ENCODE data around the gene GAS2. TPM values are rescaled to one million over a fixed set of nuclear protein-coding genes. Genes with fewer than 3 reads are reported as not detected.

GAS2 gene
- total and polyA plus RNA-seq, 5 donors: 1.9 to 12.3 (median 7.9) TPM

GRCh38 chr11:22792497-22792896 lies 126.1 kb downstream of the GAS2 start:
- peak; percentile 52 to 55 for ATAC-seq
- WGBS: 28% methylated on average over 3 of the region's 3 CpGs
- H3K4me1 ChIP-seq (ENCODE audit: control insufficient read depth, insufficient read depth, low read length): no peaks in the 10 kb centered on the region
- no peak for DNase-seq
- H3K27ac ChIP-seq (ENCODE audit: low read length): no peak overlapping the region
- no peaks in the 10 kb centered on the region for H3K27me3 ChIP-seq (ENCODE audit: control insufficient read depth, insufficient read depth)
- H3K4me3 ChIP-seq (ENCODE audit: low read length): no peak overlapping the region
- intact Hi-C loops (cut with DNase I): no loop called here
- no peaks in the 10 kb centered on the region for H3K9me3 ChIP-seq (ENCODE audit: control insufficient read depth, low read length)

DNA sequence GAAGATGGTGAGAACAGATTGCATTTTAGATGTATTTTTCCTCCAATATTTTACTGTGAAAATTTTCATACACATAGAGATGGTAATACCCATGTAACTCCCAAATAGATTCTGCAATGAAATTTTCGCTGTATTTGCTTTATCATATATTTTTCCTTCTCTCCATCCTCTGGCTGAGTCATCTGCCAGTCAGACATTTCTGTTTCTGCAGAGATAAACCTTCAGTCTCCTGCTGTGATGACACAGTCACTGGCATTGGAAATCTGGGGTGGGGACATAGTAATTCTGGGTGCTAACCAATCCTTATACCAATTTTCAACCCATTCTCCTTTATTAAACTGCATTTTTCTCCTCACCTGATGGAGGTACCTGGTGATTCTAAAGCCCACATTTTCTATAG lies 129.5 kb downstream of the GAS2 start:
- H3K9me3 ChIP-seq (ENCODE audit: control insufficient read depth, low read length): no peaks in the 10 kb centered on the region
- no peak for ATAC-seq
- DNase-seq: no peak
- H3K4me1 ChIP-seq (ENCODE audit: control insufficient read depth, insufficient read depth, low read length): no peaks in the 10 kb centered on the region
- H3K27ac ChIP-seq (ENCODE audit: low read length): no peak overlapping the region
- no peak overlapping the region for H3K4me3 ChIP-seq (ENCODE audit: low read length)
- WGBS: 88% methylated on average over 1 of the region's 1 CpG
- intact Hi-C loops (cut with DNase I): no loop called here
- no peaks in the 10 kb centered on the region for H3K27me3 ChIP-seq (ENCODE audit: control insufficient read depth, insufficient read depth)

DNA sequence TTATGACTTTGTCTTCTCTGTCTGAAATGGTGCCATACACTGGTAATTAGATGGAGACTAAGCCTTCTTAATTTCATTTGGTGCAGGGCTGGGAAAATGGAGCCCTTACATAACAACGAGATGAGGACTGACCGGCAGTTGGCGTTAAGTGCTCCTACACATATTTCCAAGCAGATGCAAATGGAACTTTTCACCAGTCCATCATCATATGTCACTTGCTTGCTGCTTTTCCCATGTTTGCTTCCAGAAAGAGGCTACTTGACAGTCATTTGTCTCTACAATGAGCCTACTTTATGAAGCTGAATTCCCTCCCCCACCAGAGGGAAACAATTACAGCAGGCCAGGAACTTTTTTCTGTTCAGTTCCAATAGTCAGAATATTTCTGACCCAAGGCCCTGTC lies 130.6 kb downstream of the GAS2 start:
- DNase-seq (no peak), ATAC-seq (no peak)
- no peak overlapping the region for H3K27ac ChIP-seq (ENCODE audit: low read length)
- H3K4me3 ChIP-seq (ENCODE audit: low read length): no peak overlapping the region
- no peaks in the 10 kb centered on the region for H3K4me1 ChIP-seq (ENCODE audit: control insufficient read depth, insufficient read depth, low read length)
- 78% methylated on average over 3 of the region's 3 CpGs for WGBS
- no peaks in the 10 kb centered on the region for H3K9me3 ChIP-seq (ENCODE audit: control insufficient read depth, low read length)
- H3K27me3 ChIP-seq (ENCODE audit: control insufficient read depth, insufficient read depth): no peaks in the 10 kb centered on the region
- intact Hi-C loops (cut with DNase I): no loop called here

DNA sequence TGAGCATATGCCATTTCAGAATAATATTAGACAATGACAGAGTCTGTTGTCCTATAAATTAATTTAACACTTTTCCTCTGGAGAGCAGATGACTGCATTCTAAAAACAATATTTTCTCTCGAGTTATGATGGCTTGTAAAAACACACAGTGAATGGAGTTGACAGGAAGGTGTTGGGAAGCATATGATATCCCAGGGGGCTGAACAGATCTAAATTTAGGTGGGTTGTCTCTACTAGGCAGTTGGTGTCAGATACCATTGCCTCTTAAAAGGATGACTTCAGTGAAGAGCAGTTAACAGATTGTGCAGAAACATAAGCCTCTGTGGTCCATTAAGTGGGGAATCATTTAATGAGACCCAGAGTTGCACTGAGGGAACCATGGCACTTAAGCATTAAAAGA lies 132.5 kb downstream of the GAS2 start:
- intact Hi-C loops (cut with DNase I): no loop called here
- Histone ChIP-seq H3K4me3 (ENCODE audit: low read length) (no peak overlapping the region), H3K27ac (ENCODE audit: low read length) (no peak overlapping the region), H3K4me1 (ENCODE audit: control insufficient read depth, insufficient read depth, low read length) (no peaks in the 10 kb centered on the region), H3K9me3 (ENCODE audit: control insufficient read depth, low read length) (no peaks in the 10 kb centered on the region), H3K27me3 (ENCODE audit: control insufficient read depth, insufficient read depth) (no peaks in the 10 kb centered on the region)
- DNase-seq (no peak), ATAC-seq (peak in 1 of 2 donors; percentile 64)
- WGBS: 21% methylated on average over 1 of the region's 1 CpG

GRCh38 chr11:22800482-22800881 lies 134.1 kb downstream of the GAS2 start:
- ATAC-seq: no peak
- 66% methylated on average over 5 of the region's 5 CpGs for WGBS
- intact Hi-C loops (cut with DNase I): no loop called here

GRCh38 chr11:22802861-22803260 lies 136.4 kb downstream of the GAS2 start:
- Histone ChIP-seq H3K27ac (ENCODE audit: low read length) (no peak overlapping the region), H3K9me3 (ENCODE audit: control insufficient read depth, low read length) (no peaks in the 10 kb centered on the region), H3K4me3 (ENCODE audit: low read length) (no peak overlapping the region), H3K27me3 (ENCODE audit: control insufficient read depth, insufficient read depth) (no peaks in the 10 kb centered on the region), H3K4me1 (ENCODE audit: control insufficient read depth, insufficient read depth, low read length) (no peaks in the 10 kb centered on the region)
- DNase-seq: no peak
- intact Hi-C loops (cut with DNase I): no loop called here
- no peak for ATAC-seq
- 92% methylated on average over 4 of the region's 4 CpGs for WGBS

More at GRCh38 chr11:22800482-22800881, 134.1 kb downstream of the GAS2 start:
- H3K4me3 ChIP-seq (ENCODE audit: low read length): no peak overlapping the region
- H3K4me1 ChIP-seq (ENCODE audit: control insufficient read depth, insufficient read depth, low read length): no peaks in the 10 kb centered on the region
- H3K27ac ChIP-seq (ENCODE audit: low read length): no peak overlapping the region
- H3K9me3 ChIP-seq (ENCODE audit: control insufficient read depth, low read length): no peaks in the 10 kb centered on the region
- DNase-seq: no peak
- H3K27me3 ChIP-seq (ENCODE audit: control insufficient read depth, insufficient read depth): no peaks in the 10 kb centered on the region

- H3K27me3 ChIP-seq (ENCODE audit: control insufficient read depth, insufficient read depth): no peaks in the 10 kb centered on the region
- DNase-seq (no peak), ATAC-seq (no peak)
- intact Hi-C loops (cut with DNase I): no loop called here
- H3K9me3 ChIP-seq (ENCODE audit: control insufficient read depth, low read length): no peaks in the 10 kb centered on the region
- H3K4me3 ChIP-seq (ENCODE audit: low read length): no peak overlapping the region
- H3K27ac ChIP-seq (ENCODE audit: low read length): no peak overlapping the region
- WGBS: 81% methylated on average over 2 of the region's 2 CpGs
- H3K4me1 ChIP-seq (ENCODE audit: control insufficient read depth, insufficient read depth, low read length): no peaks in the 10 kb centered on the region
Observed at GRCh38 chr11:22807391-22807790, 141.0 kb downstream of the GAS2 start.

- Histone ChIP-seq H3K4me1 (ENCODE audit: control insufficient read depth, insufficient read depth, low read length) (no peaks in the 10 kb centered on the region), H3K9me3 (ENCODE audit: control insufficient read depth, low read length) (no peaks in the 10 kb centered on the region), H3K27me3 (ENCODE audit: control insufficient read depth, insufficient read depth) (no peaks in the 10 kb centered on the region), H3K27ac (ENCODE audit: low read length) (no peak overlapping the region), H3K4me3 (ENCODE audit: low read length) (no peak overlapping the region)
- DNase-seq (no peak), ATAC-seq (peak; percentile 47 to 74)
- WGBS: 62% methylated on average over 2 of the region's 2 CpGs
- intact Hi-C loops (cut with DNase I): no loop called here
Observed at GRCh38 chr11:22807855-22808570, 141.6 kb downstream of the GAS2 start.

DNA sequence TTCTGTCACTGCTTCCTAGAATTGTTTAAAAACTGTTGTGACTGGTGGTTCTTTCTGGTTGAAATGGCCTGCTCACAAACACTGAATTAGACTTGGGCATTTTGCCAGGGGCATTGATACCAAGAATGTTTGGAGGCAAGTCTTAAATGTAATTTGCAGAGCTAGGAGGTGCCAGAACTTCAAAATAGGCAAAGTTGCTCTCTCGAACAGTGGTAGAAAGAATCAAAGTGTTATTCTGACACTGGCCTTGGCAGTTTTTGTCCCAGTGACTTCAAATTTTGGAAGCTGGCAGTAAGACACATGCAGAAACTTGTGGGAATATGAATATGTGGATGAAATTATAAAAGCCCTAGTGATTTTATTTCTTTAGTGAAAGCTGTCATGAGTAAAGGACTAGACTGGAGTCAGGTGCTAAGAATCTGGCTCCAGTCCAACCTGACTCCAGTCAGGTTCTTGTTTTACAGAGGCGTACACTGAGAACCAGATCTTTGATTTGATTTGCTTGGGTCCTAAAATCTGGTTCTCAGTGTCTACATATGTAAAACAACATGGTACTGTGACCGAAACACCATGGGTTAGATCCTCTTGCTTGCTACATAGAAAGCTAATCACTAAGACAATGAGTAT lies 142.3 kb downstream of the GAS2 start:
- H3K4me3 ChIP-seq (ENCODE audit: low read length): no peak overlapping the region
- no peak overlapping the region for H3K27ac ChIP-seq (ENCODE audit: low read length)
- ATAC-seq: no peak
- DNase-seq: no peak
- H3K9me3 ChIP-seq (ENCODE audit: control insufficient read depth, low read length): no peaks in the 10 kb centered on the region
- intact Hi-C loops (cut with DNase I): no loop called here
- no peaks in the 10 kb centered on the region for H3K27me3 ChIP-seq (ENCODE audit: control insufficient read depth, insufficient read depth)
- no peaks in the 10 kb centered on the region for H3K4me1 ChIP-seq (ENCODE audit: control insufficient read depth, insufficient read depth, low read length)
- 69% methylated on average over 3 of the region's 3 CpGs for WGBS

- Histone ChIP-seq H3K9me3 (ENCODE audit: control insufficient read depth, low read length) (no peaks in the 10 kb centered on the region), H3K27ac (ENCODE audit: low read length) (no peak overlapping the region), H3K27me3 (ENCODE audit: control insufficient read depth, insufficient read depth) (no peaks in the 10 kb centered on the region), H3K4me1 (ENCODE audit: control insufficient read depth, insufficient read depth, low read length) (no peaks in the 10 kb centered on the region), H3K4me3 (ENCODE audit: low read length) (no peak overlapping the region)
- DNase-seq (no peak), ATAC-seq (no peak)
- intact Hi-C loops (cut with DNase I): no loop called here
- 91% methylated on average over 3 of the region's 3 CpGs for WGBS
Observed at GRCh38 chr11:22809893-22810292, 143.5 kb downstream of the GAS2 start.

GRCh38 chr11:22822203-22822602 lies 155.8 kb downstream of the GAS2 start:
- intact Hi-C loops (cut with DNase I): no loop called here
- no peak for DNase-seq
- ATAC-seq: no peak
- H3K4me3 ChIP-seq (ENCODE audit: low read length): no peak overlapping the region
- no peaks in the 10 kb centered on the region for H3K9me3 ChIP-seq (ENCODE audit: control insufficient read depth, low read length)
- 92% methylated on average over 2 of the region's 2 CpGs for WGBS
- no peaks in the 10 kb centered on the region for H3K27me3 ChIP-seq (ENCODE audit: control insufficient read depth, insufficient read depth)
- no peaks in the 10 kb centered on the region for H3K4me1 ChIP-seq (ENCODE audit: control insufficient read depth, insufficient read depth, low read length)
- no peak overlapping the region for H3K27ac ChIP-seq (ENCODE audit: low read length)
